GM13977 (cell line): ENCODE data around the gene TTLL9.
A peak's percentile ranks its signal among the peaks of the same experiment; 100 is the strongest.

Experiments used
- DNase-seq: peaks from one replicate; pipeline ENCODE4 v3.0.0; 2012; ENCODE audit warnings: low spot score
- in situ Hi-C: fragments of 300-500 bp; cut with MboI; formaldehyde crosslinking; loops from one replicate; pipeline ENCODE4 v1.12.0; 2022; ENCODE audit warnings: low sequenced_read_pairs, low pct_unique_long_range_greater_than_20kb, mixed read lengths, inconsistent platforms; ENCODE audit not compliant: unreplicated experiment
- TF ChIP-seq, protein P1 (sequence below): IDR thresholded peaks from 2 replicates; pipeline ENCODE4 v1.5.1; 2012; ENCODE audit warnings: mild to moderate bottlenecking, control low read depth; ENCODE audit not compliant: insufficient read depth; ENCODE audit errors: extremely low read depth, missing control alignments

Gene TTLL9

DNA sequence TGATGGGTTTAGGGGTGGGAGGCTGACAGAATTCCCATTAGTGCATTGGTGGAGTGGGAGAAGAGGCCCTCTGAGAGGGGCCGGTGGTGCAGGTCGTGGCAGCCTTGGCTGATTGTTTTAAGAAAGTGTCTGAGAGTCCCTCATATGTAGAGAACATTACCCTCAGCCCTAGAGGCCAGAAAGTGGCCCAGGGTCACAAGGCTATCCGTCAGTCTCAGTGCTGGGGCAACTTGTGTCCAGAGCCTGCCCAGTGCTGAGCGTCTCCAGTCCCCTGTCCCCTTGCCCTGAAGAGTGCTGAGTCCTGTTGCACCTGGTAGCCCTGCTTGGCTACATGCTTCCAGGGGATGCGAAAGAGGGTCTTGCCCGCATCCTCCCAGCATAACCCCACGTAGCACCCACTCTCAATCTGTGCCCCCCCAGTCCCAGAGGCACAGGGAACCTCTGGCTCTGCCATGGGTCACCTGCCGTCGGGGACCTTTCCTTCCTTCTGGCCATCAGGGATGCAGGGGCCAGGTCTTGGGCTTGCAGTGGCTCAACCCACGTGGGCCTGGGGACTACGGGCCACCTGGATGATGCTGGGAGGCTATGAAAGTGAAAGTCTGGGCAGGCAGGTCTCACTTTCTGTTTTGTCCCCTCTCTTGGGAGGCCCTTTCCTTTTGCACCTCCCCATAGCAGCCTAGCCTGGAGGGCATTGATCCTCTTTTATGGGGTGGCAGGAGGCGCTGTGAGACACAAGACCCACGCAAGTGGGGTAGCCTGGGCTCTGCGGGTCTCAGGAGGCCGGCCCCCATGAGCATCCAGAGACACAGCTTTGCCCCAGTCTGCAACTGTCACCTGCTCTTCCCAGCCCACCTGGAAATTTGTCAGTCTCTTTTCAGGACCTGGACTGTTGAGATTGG lies 12.3 kb upstream of the TTLL9 start:
- peak; percentile 77 for DNase-seq
- in situ Hi-C loops: no loop called here
- TF ChIP-seq, protein P1, sequence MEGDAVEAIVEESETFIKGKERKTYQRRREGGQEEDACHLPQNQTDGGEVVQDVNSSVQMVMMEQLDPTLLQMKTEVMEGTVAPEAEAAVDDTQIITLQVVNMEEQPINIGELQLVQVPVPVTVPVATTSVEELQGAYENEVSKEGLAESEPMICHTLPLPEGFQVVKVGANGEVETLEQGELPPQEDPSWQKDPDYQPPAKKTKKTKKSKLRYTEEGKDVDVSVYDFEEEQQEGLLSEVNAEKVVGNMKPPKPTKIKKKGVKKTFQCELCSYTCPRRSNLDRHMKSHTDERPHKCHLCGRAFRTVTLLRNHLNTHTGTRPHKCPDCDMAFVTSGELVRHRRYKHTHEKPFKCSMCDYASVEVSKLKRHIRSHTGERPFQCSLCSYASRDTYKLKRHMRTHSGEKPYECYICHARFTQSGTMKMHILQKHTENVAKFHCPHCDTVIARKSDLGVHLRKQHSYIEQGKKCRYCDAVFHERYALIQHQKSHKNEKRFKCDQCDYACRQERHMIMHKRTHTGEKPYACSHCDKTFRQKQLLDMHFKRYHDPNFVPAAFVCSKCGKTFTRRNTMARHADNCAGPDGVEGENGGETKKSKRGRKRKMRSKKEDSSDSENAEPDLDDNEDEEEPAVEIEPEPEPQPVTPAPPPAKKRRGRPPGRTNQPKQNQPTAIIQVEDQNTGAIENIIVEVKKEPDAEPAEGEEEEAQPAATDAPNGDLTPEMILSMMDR: no peak

DNA sequence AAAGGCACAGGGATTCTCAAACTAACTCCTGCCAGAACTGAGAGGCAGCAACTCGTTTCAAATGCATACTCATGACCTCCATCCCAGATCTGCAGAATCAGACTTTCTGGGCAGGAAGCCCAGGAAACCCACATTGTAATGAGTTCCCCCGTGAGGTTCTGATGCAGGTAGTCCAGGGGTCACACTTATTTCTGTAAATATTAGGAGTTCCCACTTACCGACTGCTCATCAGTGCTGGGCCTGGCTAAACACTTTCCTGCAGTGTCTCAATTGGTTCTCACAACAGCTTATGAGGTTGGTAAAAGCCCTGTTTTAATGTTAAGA lies 11.7 kb upstream of the TTLL9 start:
- in situ Hi-C loops: no loop called here
- TF ChIP-seq, protein P1: no peak
- no peak for DNase-seq

DNA sequence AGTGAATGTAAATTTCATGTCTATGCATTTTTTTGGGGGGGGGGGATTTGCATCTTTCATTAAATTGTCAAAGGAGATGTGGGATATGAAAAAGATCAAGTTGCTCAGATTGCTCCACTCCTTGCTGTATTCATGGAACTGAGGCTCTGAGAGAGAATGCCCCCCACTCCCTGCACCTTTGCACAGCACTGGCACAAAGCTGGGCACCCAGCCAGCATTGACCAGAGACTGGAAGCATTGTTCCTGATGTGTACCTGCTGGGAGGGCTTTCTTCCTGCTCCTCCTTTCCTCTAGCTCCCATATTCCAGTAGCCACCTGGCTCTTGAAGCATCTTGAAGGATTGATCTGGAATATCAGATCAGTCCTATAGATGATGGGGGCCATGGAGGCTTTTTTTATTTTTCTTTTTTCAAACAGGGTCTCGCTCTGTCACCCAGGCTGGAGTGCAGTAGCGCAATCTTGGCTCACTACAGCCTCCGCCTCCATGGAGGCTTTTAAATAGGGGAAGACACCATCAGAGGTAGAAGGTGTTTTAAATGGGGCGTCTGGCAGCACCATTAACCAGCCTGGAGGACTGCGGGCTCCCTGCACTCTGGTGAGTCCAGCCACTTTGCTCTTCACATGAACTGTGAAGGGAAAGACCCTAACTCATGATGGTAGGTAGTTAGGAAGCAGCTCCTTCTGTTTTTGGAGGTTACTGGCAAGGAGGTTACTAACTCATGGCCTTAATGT lies 11.0 kb upstream of the TTLL9 start:
- TF ChIP-seq, protein P1: no peak
- no peak for DNase-seq
- in situ Hi-C loops: no loop called here

DNA sequence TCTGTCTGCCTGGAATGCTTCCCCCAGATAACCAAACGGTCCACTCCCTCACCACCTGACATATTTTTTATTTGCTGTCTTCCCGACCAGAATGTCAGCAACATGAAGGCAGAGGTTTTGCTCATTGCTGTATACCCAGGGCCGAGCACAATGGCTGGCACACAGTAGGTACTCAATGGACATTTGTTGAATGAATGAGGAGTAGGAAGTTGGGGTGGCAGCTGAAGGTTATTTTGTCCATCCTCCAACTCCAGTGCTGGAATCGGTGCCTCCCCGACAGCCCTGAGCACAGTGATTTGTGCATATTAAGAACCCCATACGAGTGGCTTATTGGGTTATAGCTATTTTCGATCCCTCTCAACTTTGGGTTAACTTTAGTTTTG lies 10.4 kb upstream of the TTLL9 start:
- TF ChIP-seq, protein P1: no peak
- DNase-seq: no peak
- in situ Hi-C loops: no loop called here

DNA sequence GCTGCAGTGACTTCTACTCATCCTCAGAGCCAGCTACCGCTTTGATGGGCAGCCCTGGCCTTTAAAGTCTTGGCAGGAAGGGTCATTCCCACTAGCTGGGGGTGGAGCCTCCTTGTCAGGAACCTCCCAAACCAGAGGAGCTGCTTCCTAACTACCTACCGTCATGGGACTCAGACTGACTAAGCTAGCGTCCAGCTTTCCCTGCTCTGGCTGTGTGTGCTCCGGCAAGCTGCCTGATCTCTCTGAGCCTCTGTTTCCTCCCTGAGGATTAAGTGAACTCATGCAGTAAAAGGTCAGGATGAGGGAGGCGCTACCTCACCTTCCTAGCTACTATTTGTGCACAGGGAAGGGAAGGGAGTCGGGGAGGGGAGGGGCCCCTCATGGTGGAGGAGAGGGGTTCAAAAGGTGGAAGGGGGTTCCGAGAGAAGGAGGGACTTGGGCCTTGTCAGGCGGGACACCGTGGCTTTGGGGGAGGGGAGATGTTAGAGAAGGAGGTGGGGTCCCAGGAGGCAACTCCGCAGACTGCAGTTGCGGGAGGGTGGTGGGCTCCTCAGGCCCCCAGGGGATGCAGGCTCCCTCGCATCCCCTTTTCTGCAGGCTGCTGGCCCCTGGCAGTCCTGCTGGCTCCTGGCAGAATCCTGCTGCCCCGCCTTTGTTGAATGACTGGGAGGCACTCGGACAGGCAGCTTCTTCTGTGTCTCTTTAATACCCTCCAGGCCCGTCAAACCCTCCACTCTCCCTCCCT lies 9.9 kb upstream of the TTLL9 start:
- in situ Hi-C loops: no loop called here

DNA sequence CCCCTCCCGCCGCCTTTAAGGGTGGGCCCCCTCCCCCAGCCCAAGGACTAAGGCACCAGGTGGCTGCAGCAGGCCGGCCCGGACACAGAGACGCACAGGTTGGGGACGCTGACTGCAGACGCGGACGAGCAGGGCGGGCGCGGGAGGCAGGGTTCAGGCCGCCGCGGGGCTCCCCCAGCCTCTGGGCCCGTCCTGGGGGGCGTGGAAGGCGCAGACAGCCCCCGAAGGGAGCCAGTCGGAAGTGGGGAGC lies 9.4 kb upstream of the TTLL9 start:
- in situ Hi-C loops: no loop called here
- DNase-seq: peak; percentile 56
- TF ChIP-seq, protein P1: no peak

More for the DNA sequence above, 9.9 kb upstream of the TTLL9 start:
- DNase-seq: no peak
- TF ChIP-seq, protein P1: no peak
